CD4-positive, alpha-beta T cell treated with Interleukin-6 for 4 hours (primary cell): ENCODE measurements around the gene VSIR.

Experiments
- DNase-seq: peaks from one replicate; pipeline ENCODE4 v3.0.0-alpha.2; 2020; ENCODE audit warnings: mixed read lengths

VSIR gene

DNA sequence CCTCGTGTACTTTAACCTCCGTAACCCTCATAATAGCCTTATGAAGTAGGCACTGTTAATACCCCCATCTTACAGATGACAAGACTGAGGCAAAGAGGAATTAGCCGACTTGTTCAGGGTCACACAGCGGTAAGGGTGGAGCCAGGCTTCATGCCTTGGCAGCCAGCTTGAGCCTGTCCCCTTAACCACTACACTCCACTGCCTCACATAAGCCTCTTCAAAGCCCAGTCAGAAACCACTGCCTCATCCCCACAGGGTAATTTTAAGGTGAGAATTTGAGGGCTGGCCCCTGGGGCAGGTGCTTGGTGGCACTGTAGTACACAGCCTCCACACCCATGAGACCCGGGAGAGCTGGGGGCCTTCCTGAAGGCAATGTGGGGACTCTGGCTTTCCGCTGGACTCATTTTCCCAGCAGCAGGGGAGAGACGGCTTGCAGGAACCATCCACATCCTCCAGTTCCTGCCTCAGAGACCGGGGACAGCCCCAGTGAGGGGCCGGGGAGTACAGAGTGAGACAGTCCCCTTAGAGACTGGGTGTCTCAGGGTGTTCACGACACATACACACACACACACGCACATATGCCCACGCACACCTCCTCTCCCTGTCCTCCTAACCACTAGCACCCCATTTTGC lies 46.1 kb downstream of the VSIR start:
- DNase-seq = peak; percentile 63

DNA sequence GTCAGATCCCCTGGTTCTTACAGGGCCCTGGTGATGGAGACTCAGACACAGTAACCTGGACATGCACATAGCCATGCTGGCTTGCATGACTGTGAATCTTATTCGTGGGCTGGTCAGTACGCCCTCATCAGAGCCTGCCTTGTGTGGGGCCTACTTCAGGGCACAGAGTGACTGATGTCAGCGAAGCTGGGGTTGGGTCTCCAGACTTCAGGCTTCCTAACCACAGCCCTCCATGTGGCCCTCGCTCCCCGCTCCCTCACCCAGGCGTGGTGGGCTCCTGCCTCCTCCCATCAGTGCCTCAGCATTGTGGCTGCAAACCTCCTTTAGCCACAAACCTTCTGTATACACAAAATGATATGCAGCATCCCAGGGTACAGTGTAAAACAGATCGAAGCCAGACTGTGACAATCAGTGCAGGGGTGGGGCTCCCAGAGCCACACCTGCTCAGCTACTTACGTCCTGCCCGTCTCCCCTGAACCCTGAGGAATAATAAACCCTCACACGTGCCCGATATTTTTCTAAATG lies 46.7 kb downstream of the VSIR start:
- DNase-seq = peak; percentile 56

DNA sequence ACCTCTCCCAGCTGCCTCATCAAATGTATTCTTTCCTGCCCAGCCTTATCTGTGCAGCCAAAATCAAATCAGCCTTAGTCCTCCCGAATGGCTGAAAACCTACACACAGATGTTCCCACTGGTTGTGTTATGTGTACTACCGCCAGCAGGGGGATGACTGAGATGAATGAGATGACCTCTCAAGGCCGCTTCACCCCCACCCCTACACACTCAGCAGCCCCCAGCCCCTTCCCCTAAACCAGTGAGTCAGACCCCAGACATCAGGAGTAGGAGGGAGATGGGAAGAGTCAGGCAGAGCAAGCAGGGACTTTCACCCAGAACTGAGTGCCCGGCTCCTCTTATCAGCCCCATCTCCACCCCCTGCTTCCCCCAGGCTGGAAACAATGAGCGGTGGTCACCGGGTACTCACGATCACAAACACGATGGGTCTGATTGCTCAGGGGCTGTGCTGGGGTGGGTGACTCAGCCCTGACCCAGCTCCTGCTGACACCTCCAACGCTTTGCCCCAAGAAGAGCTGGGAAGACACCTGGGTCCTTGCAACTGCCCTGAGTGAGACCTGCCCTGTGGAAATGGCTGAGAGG lies 47.2 kb downstream of the VSIR start:
- DNase-seq = peak; percentile 69

DNA sequence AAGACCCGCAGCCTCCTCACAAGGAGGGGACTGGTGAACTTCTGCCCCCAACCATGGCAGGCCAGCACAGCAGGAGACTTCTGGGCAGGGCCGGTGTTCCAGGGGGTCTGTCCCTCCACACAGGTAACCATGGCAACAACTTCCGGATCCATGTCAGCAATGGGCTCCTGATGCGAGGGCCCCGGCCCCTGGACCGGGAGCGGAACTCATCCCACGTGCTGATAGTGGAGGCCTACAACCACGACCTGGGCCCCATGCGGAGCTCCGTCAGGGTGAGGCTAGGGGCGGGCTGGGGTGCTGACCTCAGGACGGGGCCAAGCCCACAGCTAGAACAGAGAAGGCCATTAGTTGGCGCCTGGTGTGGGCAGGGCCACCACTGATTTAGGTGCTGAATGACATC lies 48.1 kb downstream of the VSIR start:
- DNase-seq = no peak

DNA sequence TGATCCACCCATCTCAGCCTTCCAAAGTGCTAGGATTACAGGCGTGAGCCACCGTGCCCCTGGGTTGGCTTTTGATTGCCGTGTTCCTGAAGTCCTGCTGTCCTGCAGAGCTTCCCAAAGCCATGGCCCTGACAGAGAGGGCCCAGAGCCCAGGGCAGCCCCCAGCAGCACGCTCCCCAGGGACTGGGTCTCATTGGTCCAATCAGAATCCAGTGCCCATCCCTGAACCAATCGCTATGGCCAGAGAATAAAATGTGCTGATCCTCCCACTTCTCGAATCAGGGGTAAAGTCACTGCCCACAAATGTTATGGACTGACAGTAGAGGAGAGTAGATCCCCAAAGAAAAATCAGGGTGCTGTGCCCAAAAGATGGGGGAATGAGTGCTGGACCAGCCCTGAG lies 48.8 kb downstream of the VSIR start:
- DNase-seq = no peak

DNA sequence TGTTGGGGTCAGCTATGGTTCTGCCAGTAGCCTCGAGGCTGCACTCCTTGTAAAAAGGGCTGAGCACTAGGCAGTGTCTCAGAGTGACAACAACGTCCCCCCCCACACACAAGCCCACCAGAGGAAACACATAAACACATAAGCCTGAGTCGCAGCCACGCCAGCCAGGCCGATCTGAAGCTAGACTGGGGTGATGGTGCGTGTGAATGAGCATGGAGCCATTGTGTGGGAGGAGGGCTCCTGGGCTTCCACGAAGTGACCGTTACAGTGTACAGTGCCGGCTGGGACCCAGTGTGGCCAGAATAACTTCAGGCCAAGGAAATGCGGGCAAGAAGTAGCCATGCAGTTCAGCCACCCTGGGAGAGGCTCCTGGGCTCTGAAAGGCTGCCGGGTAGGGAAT lies 50.0 kb downstream of the VSIR start:
- no peak for DNase-seq

DNA sequence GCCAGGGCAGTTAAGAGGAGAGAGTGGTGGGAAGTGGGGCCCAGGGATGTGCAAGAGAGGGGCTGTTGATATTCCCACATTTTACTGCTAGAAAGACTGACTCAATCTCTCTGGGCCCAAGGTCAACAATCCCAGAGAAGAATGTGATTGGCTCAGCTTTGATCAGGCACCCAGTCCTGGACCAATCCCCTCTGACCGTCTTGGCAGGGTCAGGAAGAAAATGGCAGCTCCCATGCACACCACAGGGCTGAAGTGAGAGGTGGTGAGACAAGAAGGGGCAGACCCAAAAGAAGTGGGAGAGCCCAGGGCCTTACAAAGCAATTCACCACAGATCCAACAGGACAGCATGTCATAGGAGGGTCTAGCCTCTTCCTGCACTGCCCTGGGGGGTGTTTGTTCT lies 50.5 kb downstream of the VSIR start:
- DNase-seq = no peak

DNA sequence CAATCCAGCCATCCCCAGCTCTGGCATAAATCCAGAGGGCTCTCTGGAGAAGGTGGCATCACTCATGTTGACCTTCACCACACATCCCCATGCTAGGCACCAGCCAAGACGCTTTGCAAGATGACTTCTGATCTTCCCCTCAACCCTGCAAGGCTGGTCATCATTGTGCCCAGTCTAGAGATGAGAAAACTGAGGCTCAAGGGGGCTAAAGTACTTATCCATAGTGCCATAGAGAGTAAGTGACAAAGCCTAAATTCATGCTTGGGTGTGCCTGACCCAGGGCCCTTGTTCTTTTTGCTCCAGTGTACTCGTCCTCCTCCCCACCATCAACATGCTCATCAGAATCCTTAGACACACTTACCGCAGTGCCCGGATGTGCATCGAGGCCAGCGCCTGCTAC lies 52.0 kb downstream of the VSIR start:
- no peak for DNase-seq

DNA sequence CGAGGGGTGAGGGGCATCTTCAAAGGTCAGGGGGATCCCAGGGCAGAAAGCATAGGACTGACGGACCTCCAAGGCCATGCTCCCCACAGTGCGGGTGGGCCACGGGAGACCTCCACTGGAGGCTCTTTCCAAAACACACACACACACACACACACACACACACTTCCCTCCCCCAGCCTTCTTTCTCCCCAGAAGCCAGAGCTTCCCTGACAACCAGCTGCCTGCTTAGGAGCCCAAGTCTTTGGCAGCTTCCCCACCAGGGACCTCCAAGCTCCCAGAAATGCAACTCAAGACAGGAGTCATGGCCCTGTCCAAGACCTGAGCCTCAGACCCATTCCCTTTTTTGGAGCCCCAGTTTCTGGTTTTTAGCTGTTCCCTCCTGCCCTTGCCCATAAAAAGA lies 53.0 kb downstream of the VSIR start:
- DNase-seq = no peak

DNA sequence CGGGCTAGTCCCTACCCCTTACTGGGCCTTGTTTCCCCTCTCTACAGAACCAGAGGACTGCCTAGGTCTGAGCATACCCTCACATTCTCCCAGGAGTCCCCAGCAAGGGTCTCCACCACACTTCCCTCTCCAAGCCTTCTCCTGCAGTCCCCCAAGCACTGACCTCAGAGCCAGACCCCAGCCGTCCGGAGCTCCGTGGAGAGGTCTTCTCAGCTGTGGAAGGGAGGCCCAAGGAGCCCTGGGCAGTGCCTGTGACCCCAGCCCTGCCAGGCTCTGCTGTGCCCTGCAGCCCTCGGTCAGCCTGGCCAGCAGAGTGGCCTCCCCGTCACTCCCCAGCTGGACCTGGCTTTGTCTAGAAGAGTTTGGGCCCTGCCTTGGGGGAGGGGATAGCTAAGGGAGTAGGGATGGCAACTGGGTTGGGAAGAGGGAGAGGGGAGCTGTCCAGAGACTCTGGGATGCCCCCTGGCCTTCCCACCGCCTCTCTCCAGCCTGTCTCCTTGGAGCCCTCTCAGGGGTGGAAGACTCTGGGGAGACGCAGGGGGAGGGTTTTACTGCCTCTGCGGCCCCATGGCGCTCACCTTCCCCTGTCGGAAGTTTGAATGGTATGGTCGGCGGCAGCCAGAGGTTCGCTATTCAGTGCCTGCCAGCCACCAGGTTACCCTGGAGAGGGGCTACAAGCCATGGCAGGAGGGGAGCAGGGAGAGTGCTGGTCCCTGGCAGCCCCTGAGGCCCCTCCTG lies 53.7 kb downstream of the VSIR start, which contains the start of gene C10orf105:
C10orf105 (minus strand) TSS at position 315 of the 738 bp plus-strand sequence. CDS start 3,441 bp downstream, outside the sequence.
- DNase-seq = no peak

DNA sequence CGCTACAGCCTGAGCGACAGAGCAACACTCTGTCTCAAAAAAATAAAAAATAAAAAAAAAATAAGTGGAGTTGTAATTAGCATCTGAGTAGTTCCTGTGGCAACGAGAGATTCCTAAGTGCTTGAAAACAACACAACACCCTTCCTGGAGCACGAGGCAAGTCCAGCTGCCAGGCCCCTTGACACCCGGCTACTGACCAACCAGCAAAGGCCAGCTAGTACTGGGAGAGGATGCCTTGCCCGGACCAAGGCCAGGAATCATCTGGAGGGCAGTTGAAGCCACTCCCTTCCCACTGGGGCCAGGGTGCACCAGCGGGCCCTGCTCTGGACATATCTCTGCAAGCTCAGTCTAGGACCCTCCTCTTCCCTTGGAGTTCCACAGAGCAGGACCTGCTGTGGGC lies 54.3 kb downstream of the VSIR start:
- DNase-seq = no peak

DNA sequence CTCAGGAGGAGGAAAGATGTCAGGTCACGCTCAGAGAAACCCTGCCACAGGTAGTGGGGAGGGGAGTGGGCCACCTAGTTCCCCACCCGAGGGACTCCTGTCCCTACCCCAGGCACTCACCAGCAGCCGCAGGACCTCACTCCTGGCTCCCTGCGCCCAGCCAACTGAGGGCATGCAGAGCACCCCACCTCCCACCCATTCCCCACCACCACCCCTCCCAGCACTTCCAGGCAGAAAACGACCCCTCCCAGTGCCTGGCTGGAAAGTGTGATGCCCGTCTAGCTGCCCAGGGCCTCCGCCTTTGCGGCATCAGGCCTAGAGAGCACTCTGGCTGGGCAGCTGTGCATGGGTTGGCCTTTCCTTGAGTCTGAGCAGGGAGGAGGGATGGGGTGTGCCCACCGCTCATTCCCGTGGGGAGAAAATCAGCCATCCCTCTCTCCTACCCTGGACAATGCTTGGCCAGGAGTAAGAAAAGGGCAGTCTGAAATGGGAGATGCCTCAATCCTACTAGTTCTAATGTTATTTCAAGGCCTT lies 55.1 kb downstream of the VSIR start:
- no peak for DNase-seq

DNA sequence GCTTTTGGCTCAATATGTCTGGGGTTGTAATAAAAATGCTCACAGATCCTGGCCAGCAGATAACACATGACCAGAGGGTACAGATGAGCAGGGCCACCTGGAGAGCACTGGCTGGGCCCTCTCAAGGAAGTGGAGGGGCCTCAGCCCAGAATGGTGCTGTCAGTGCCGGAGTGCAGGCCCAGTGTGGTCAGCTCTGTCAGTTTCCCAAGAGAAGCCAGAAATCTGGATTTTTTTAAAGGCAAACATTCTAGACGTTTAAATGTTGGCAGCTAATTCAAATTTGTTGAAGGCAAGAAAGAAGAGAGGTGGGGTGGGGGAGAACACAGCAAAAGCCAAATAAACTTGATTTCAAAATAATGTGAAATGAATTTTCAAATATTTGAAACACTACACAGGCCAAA lies 55.8 kb downstream of the VSIR start:
- no peak for DNase-seq

DNA sequence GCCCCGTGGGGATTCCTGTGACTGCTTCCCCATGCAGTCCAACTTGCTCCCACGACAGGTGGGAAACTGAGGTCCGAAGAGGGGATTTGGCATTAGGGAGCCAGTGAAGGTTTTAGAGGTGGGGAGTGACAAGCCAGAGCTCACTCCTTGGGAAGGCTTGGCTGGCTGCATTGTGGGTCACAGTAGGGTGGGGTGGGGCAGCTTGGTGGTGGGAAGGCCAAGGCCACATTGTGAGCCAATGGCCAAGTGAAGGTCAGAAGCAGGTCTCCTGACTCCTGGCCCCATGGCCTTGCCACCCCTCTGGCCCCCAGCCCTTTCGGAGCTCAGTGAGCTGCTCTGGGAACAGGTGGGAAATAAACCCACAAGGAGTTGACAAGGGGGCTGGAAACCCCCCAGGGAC lies 56.3 kb downstream of the VSIR start:
- no peak for DNase-seq

DNA sequence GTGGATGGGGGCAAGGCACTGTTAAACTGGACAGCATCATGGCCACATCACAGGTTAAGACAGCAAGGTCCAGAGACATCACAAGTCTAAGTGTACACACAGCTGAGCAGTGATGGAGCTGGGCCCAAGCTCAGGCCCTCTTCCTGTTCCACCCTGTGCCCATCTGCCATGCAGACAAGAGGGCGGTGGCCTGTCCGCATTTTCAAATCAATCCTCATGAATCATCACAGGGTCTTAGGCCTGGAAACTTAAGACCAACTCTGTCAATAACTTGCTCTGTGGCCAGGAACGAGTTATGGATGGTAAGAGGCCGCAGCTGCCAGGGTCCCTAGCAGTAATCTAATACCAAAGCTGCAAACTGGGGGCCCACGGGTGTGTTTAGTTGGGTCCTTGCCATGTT lies 56.9 kb downstream of the VSIR start:
- DNase-seq = no peak

DNA sequence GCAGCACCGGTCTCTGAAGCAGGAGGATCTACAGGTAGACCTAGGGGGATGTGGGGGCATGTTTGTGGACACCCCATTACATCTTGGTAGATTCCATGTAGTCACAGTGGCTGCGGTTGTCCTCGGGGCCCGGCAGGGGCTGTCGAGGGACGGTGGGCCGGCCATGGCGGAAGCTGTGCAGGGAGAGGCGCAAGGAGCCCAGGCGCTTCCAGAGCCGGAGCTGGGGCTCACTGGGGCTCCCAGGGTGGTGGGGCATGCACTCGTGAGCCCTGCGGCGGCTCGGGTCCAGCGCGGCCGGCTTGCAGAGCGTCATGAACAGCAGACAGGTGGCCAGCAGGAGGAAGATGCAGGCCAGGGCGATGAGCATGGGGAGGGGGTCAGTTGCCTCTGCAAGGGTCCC lies 57.5 kb downstream of the VSIR start:
- no peak for DNase-seq

DNA sequence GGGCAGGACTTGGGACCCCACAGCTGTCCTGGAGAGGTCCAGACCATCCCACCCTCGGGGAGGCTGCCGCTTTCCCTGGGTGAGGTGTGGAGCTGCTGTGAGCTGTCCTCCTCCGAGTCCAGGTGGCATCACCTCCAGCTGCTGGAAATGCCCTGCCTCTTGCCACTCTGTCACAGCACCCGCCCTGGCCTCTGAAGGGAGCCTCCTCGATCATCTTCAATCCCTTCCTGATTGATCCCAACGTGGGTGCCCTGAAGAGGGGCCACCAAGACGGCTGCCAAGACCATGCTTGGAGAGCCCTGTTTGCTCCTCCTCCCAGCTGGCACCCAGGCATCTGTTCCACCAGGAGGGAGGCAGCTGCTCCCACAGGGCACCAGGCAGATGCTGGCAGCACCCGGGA lies 58.3 kb downstream of the VSIR start:
- no peak for DNase-seq

DNA sequence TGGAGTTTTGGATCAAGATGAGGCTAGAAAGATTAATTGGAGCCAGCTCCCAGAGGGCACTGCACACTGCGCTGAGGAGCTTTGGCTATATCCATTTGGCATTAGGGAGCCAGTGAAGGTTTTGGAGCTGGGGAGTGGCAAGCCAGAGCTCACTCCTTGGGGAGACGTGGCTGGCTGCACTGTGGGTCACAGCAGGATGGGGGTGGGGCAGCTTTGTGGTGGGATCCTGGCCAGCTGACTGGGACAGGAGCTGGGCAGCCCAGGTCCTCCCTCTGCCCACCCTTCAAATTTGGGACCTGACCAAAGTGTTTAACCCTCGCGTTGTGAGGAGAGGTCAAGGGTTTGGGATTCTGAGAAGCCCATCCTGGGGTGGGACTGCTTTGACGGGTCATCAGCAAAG lies 58.7 kb downstream of the VSIR start:
- DNase-seq = no peak

DNA sequence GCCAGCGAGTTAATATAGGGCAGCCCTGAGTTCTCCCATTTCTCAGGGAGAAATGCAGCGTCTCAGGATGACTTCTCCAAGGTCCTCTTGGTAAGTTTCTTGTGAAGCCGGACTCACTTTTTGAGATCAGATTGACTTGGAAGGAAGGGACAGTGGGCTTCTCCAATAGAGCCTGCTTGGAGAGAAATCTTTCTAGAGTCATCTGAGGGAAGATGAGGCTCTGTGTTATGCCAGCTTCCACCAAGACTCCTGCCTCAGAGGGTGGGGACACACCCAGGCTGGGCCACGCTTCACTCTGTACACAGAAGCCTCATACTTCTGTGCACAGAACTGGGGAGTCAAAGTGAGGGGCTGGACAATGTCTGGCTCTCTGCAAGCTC lies 59.3 kb downstream of the VSIR start:
- no peak for DNase-seq

DNA sequence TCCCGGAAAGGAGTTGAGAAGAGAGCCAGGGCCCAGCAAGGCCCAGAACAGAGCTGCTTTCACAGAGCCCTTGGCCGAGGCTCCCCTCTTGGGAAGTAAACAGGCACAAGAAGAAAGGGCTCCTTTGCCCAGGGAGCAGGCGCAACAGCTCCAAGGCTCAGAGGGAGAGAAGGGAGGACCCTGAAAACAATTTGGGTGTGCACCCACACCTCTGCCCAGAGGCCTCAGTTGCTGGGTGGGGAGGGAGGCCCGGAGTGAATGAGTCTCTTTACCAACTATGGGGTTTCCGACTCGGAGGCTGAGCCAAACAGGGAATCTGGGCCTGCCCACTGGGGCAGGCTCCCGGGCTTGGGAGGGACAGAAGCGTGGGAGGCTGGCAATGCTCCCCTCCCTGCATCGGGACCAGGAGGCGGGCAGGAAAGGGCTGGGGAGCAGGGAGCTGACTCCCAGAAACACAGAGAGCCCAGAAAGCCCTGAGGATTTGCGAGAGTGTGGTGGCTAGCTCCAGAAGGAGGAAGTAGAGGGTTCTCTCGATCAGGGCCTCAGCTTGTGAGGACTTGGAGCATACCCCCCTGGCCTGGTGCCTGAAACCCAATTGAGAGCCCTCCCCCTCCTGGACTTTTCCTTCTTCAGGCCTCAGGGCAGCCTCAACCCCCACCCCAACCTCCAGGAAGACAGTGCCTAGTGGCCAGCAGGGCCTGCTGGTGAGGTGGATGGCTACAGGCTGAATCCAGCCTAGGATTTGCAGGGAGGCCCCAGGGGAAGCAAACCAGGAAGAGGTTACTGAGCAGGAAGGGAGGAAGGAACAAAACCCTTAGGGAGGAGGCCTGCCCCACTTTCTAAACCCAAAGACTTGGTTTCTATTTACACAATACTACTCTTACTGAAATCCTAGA lies 59.9 kb downstream of the VSIR start:
- DNase-seq = peak; percentile 55

DNA sequence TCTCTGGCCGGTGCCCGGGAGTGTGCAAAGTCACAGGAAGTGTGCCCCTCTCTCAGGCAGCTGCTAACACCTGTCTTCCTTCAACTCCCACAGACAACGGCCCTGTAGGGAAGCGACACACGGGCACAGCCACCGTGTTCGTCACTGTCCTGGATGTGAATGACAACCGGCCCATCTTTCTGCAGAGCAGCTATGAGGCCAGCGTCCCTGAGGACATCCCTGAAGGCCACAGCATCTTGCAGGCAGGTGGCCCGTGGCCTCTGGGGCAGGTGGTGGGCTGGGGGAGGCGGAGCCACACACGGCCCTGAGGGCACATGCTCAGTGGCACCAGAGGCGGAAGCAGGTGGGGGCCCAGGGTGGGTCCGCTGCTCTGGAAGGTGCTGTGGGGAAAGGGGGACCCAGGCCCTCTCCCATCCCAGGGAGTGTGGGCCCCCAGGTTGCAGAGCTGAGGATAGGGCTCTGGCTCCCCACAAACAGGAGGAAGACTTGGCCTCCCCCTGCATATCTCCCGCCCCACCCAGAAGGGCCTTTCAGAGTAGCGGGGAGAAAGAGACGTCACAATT lies 60.7 kb downstream of the VSIR start:
- DNase-seq = peak; percentile 57

DNA sequence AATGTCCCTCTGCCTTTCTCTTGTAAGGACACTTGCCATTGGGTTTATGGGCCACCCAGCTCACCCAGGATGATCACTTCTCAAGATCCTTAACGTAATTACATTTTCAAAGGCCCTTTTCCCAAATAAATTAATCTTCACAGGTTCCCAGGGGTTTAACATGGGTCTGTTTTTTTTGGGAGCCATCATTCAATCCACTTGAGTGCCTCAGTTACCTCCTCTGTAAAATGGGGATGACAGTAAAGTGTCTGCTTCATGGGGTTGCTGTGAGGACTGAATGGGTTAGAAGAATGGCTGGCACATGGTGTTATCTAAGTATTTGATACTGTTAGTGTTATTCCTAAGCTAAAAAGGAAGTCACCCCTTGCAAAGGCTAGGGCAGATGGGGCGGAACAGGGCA lies 61.1 kb downstream of the VSIR start:
- no peak for DNase-seq
